ENCODE measurements around the gene TTBK1.

TTBK1 gene

DNA sequence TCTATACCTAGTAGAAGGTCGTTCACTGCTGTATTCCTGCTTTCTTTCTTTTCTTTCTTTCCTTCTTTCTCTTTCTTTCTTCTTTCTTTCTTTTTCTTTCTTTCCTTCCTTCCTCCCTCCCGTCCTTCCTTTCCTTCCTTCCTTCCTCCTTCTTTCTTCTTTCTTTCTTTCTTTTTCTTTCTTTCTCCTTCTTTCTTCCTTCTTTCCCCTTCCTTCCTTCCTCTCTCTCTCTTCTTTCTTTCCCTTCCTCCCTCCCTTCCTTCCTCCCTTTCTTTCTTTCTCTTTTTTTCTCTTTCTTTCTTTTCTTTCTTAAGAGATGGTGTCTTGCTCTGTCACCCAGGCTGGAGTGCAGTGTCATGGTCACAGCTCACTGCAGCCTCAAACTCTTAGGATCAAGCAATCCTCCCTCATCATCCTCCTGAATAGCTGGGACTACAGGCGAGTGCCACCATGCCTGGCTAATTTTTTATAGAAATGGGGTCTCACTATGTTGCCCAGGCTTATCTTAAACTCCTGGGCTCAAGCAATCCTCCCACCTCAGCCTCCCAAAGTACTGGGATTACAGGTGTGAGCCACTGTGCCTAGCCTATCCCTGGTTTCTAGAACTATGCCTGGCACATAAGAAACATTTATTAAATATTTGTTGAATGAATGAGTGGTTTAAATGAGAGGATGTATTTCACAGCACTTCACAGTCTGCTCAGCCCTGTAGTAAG is 11.4 kb upstream of the TTBK1 start:
- no peak overlapping the region for H3K4me3 ChIP-seq (ENCODE audit: low read depth, low read length)
- TF ChIP-seq, protein P1, sequence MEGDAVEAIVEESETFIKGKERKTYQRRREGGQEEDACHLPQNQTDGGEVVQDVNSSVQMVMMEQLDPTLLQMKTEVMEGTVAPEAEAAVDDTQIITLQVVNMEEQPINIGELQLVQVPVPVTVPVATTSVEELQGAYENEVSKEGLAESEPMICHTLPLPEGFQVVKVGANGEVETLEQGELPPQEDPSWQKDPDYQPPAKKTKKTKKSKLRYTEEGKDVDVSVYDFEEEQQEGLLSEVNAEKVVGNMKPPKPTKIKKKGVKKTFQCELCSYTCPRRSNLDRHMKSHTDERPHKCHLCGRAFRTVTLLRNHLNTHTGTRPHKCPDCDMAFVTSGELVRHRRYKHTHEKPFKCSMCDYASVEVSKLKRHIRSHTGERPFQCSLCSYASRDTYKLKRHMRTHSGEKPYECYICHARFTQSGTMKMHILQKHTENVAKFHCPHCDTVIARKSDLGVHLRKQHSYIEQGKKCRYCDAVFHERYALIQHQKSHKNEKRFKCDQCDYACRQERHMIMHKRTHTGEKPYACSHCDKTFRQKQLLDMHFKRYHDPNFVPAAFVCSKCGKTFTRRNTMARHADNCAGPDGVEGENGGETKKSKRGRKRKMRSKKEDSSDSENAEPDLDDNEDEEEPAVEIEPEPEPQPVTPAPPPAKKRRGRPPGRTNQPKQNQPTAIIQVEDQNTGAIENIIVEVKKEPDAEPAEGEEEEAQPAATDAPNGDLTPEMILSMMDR (IDR thresholded peaks at IDR 0.05; ENCODE audit: borderline replicate concordance, insufficient read depth, low read depth, low read length) = no peak

DNA sequence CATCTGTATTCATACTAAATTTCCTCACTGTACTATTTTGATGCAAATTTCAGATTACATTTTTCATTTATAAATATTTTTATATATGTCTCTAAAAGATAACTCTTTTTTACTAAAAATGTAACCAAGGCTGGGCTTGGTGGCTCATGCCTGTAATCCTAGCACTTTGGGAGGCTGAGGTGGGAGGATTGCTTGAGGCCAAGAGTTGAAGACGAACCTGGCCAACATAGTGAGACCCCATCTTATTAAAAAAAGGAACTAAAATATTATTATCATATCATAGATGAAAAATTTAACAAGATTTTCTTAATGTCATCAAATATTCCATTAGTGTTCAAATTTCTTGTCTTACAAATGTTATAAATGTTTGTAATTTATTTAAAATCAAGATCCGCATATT is 7.4 kb upstream of the TTBK1 start:
- H3K4me3 ChIP-seq (ENCODE audit: low read depth, low read length) = no peak overlapping the region
- TF ChIP-seq, protein P1 (IDR thresholded peaks at IDR 0.05; ENCODE audit: borderline replicate concordance, insufficient read depth, low read depth, low read length) = no peak

DNA sequence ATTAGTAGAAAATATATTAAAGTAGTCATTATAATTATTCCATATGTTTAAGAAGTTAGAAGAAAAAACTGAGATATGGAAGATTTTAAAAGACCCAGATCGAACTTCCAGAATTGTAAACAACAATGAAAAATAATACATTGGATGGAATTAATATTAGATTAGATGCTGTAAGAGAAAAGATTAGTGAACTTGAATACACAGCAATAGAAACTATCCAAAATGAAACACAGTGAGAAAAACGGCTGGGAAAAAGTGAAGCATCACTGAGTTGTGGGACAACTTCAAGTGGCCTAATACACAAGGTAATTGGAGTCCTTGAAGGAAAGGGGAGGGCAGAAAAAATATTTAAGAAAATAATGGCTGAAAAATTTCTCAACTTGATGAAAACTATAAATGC is 4.2 kb upstream of the TTBK1 start:
- H3K4me3 ChIP-seq (ENCODE audit: low read depth, low read length) = no peak overlapping the region

DNA sequence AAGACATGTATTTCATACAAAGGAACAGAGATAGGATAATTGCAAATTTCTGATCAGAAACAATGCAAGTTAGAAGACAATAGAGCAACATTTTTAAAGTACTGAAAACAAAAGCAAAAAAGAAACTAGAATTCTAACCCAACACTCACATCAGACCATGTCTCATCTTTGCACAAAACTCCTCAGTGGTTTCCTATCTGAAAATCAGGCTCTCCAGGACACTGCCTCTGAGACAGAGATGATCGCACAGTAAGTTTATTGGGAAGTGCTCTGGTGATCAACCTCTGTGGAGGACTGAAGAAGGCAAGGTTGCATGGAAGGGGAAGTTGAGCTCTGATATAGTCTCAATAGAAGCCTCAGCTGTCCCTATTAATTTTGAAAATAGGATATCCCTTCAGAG is 2.3 kb upstream of the TTBK1 start:
- TF ChIP-seq, protein P1 (IDR thresholded peaks at IDR 0.05; ENCODE audit: borderline replicate concordance, insufficient read depth, low read depth, low read length) = no peak
- no peak overlapping the region for H3K4me3 ChIP-seq (ENCODE audit: low read depth, low read length)

More for the DNA sequence above, 4.2 kb upstream of the TTBK1 start:
- TF ChIP-seq, protein P1 (IDR thresholded peaks at IDR 0.05; ENCODE audit: borderline replicate concordance, insufficient read depth, low read depth, low read length) = no peak

DNA sequence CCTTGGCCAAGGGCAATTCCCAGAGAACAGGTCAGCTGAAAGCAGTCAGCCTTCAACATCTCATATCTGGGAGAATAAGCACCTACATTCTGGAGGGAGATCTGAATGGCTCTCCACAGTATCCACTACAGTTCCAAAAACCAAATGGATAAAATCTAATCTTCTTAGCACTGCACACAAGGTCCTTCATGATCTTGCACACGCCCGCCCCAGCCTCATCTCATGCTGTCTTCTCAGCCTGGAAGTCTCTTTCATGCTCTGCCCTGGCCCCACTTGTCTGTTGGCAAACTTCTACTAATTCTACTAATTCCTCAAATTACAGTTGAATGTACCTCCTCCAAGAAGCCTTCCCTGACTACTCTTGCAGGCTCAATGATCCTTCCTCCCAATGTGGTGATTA is 1.8 kb upstream of the TTBK1 start:
- no peak overlapping the region for H3K4me3 ChIP-seq (ENCODE audit: low read depth, low read length)
- TF ChIP-seq, protein P1 (IDR thresholded peaks at IDR 0.05; ENCODE audit: borderline replicate concordance, insufficient read depth, low read depth, low read length) = no peak

DNA sequence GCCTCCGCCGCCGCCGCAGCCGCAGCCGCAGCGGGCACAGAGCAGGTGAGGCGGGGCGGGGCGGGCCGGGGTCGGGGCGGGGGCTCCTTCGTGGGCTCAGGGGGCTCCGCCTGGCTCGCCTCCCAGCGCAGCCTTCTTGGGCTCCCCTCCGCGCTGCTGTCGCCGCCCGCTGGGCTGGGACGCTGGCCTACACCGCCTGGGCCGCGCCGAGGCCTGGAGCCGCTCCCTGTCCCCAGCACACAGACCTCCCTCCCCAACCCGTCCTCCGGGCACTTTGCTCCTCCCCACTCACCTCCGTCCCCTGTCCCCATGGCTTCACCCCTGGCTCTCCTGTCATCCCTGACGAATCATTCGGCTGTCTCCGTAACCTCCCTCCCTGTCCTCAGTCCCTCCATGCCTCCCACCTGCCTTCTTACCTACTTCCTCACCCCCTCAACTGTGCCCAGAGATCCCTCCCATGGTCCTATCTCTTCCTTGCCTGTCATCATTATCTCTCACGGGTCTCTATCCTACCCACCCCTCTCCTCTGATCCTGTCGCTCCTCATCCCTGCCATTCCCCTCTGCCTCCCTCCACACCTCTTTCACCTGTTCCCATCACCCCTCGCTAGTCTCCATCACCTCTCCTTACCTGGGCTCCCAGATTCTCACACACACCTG is 512 bp downstream of the TTBK1 start:
- TF ChIP-seq, protein P1 (IDR thresholded peaks at IDR 0.05; ENCODE audit: borderline replicate concordance, insufficient read depth, low read depth, low read length) = no peak
- H3K4me3 ChIP-seq (ENCODE audit: low read depth, low read length) = no peak overlapping the region
